SU-DHL-6 (cell line): ENCODE results near the gene PPP3CA.

ENCODE experiments used
- H2AFZ ChIP-seq: fragments of 200-600 bp; sonication (generic); 2 replicates; pipeline ENCODE4 v1.6.1; 2014; ENCODE audit warnings: low read depth, mild to moderate bottlenecking, moderate library complexity, mixed read lengths, antibody characterized with exemption, low read length; ENCODE audit not compliant: severe bottlenecking
- H3F3A ChIP-seq: fragments of 200-600 bp; shearing (Covaris generic); 2 replicates; pipeline ENCODE4 v1.6.0; 2016; ENCODE audit warnings: antibody characterized with exemption, mild to moderate bottlenecking; ENCODE audit not compliant: insufficient read depth
- H3K27ac ChIP-seq: fragments of 200-600 bp; sonication (generic); 2 replicates; pipeline ENCODE4 v1.5.1; 2016; ENCODE audit warnings: low read depth, mild to moderate bottlenecking, low read length, moderate library complexity, mixed read lengths
- H3K27me3 ChIP-seq: fragments of 200-600 bp; sonication (generic), shearing (Covaris generic); 2 replicates; pipeline ENCODE4 v1.6.0; 2014; ENCODE audit warnings: mild to moderate bottlenecking, low read length
- H3K36me3 ChIP-seq: fragments of 200-600 bp; sonication (generic); 2 replicates; pipeline ENCODE4 v1.6.1; 2014; ENCODE audit warnings: mild to moderate bottlenecking, low read length, mixed read lengths
- H3K4me2 ChIP-seq: fragments of 300-600, 200-600 bp; shearing (Covaris generic), sonication (generic); 2 replicates; pipeline ENCODE4 v1.6.0; 2014; ENCODE audit warnings: low read length, low read depth, mild to moderate bottlenecking; ENCODE audit not compliant: poor library complexity, severe bottlenecking
- H3K4me3 ChIP-seq: fragments of 200-600 bp; sonication (generic); 2 replicates; pipeline ENCODE4 v1.5.1; 2014; ENCODE audit warnings: antibody characterized with exemption, low read length, mild to moderate bottlenecking, mixed read lengths; ENCODE audit not compliant: insufficient read depth, poor library complexity, severe bottlenecking
- H3K79me2 ChIP-seq: fragments of 200-600 bp; sonication (generic); 2 replicates; pipeline ENCODE4 v1.6.1; 2014; ENCODE audit warnings: mild to moderate bottlenecking, low read length, moderate library complexity; ENCODE audit not compliant: insufficient read depth
- H3K9ac ChIP-seq: fragments of 200-600 bp; sonication (generic); 2 replicates; pipeline ENCODE4 v1.7.0; 2014; ENCODE audit warnings: mild to moderate bottlenecking, low read length
- H3K9me2 ChIP-seq: fragments of 200-600 bp; sonication (generic); replicated peaks from 2 replicates; pipeline ENCODE4 v1.6.1; 2014; ENCODE audit warnings: low read length; ENCODE audit not compliant: insufficient read depth
- H3K9me3 ChIP-seq: fragments of 200-600 bp; sonication (generic); 2 replicates; pipeline ENCODE4 v1.6.1; 2014; ENCODE audit warnings: low read length, mixed read lengths; ENCODE audit not compliant: insufficient read depth
- H4K20me1 ChIP-seq: fragments of 200-600 bp; sonication (generic); 2 replicates; pipeline ENCODE4 v1.6.1; 2014; ENCODE audit warnings: low read depth, mild to moderate bottlenecking, antibody characterized with exemption, low read length, moderate library complexity, mixed read lengths
- CTCF ChIP-seq: fragments of 200-600 bp; sonication (generic); IDR thresholded peaks from one replicate; pipeline ENCODE4 v1.5.1; 2017; ENCODE audit warnings: antibody characterized with exemption, mild to moderate bottlenecking, low read length, moderate library complexity; ENCODE audit not compliant: insufficient read depth, poor library complexity, severe bottlenecking
- EZH2phosphoT487 ChIP-seq: fragments of 200-600 bp; sonication (generic), shearing (Covaris generic); conservative IDR thresholded peaks from 2 replicates; pipeline ENCODE4 v1.6.1; 2018; ENCODE audit warnings: mild to moderate bottlenecking, antibody characterized with exemption, low read length, moderate library complexity, mixed read lengths

Gene PPP3CA

DNA sequence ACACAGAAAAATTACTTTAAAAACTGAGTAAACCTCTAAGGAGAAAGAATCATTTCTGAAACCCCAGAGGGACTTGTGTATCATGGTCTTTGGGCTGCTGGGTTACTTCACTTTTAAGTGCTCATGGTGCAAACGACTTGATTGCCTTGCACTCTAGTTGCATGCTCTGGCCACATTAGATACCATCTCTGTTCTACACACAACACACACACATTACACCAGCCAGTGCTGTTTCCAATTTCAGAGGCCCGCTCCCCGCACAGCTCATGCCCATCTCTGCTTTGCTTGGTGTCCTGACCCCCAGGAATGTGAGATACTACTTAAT lies 2.1 kb downstream of the PPP3CA start:
- TF ChIP-seq EZH2phosphoT487 (no peak), CTCF (no peak)
- H3K36me3 ChIP-seq = no peaks in the 10 kb centered on the region
- no peaks in the 10 kb centered on the region for H3K9me3 ChIP-seq
- no peaks in the 10 kb centered on the region for H3K9me2 ChIP-seq
- H3K79me2 ChIP-seq = peaks cover 14% of the 10 kb centered on the region; the same call in 1 of the 2 replicates
- H3F3A ChIP-seq = 0 out of 2 replicates have a peak, but pooled peaks cover 9% of the 10 kb centered on the region
- H4K20me1 ChIP-seq = no peaks in the 10 kb centered on the region
- peak overlapping the region; percentile 65 for H3K4me3 ChIP-seq
- H3K9ac ChIP-seq = peak overlapping the region; percentile 67; the same call in 1 of the 2 replicates
- H3K27me3 ChIP-seq = no peaks in the 10 kb centered on the region
- H3K4me2 ChIP-seq = peak overlapping the region; percentile 61
- peak overlapping the region; percentile 35 for H3K27ac ChIP-seq
- H2AFZ ChIP-seq = no peak overlapping the region

GRCh38 chr4:101339332-101339731 lies 8.0 kb downstream of the PPP3CA start:
- H3K9ac ChIP-seq = no peak overlapping the region
- H4K20me1 ChIP-seq = no peaks in the 10 kb centered on the region
- no peaks in the 10 kb centered on the region for H3K9me2 ChIP-seq
- no peak for TF ChIP-seq CTCF
- TF ChIP-seq EZH2phosphoT487 = no peak
- no peaks in the 10 kb centered on the region for H3F3A ChIP-seq
- H3K79me2 ChIP-seq = peaks cover 9% of the 10 kb centered on the region; the same call in 1 of the 2 replicates
- H3K4me2 ChIP-seq = no peak overlapping the region
- no peak overlapping the region for H3K27ac ChIP-seq
- H3K4me3 ChIP-seq = no peak overlapping the region
- no peak overlapping the region for H2AFZ ChIP-seq
- H3K9me3 ChIP-seq = no peaks in the 10 kb centered on the region
- no peaks in the 10 kb centered on the region for H3K27me3 ChIP-seq
- H3K36me3 ChIP-seq = no peaks in the 10 kb centered on the region

DNA sequence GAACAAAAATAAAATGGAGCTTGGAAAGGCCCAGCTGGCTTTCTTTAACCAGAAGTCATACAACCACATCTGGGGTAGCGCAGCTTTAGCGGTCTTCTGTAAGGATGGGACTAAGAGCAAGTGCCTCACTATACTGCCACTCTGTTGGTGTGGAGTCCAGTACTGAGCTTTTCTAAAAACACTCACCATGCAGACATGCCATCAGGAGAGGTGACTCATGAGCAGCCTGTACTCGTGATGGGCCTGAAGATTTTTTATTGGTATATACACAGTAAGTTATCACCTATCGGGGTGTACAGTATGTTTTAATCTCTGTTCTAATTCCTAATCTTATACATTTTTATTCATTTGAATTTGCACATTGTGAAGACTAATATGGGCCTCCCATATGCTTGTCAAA lies 9.6 kb downstream of the PPP3CA start:
- no peak overlapping the region for H3K27ac ChIP-seq
- H3K9me2 ChIP-seq = no peaks in the 10 kb centered on the region
- peaks cover 6% of the 10 kb centered on the region; the same call in 1 of the 2 replicates for H3K79me2 ChIP-seq

More for the DNA sequence above, 9.6 kb downstream of the PPP3CA start:
- no peaks in the 10 kb centered on the region for H3K36me3 ChIP-seq
- no peak overlapping the region for H3K4me3 ChIP-seq
- no peaks in the 10 kb centered on the region for H3F3A ChIP-seq
- TF ChIP-seq EZH2phosphoT487 (no peak), CTCF (no peak)
- H3K27me3 ChIP-seq = no peaks in the 10 kb centered on the region
- H2AFZ ChIP-seq = no peak overlapping the region
- no peak overlapping the region for H3K9ac ChIP-seq
- H3K9me3 ChIP-seq = no peaks in the 10 kb centered on the region
- H4K20me1 ChIP-seq = no peaks in the 10 kb centered on the region
- H3K4me2 ChIP-seq = no peak overlapping the region
